Articular chondrocyte of knee joint (primary cell): ENCODE data around the gene CCL14. TPM values are rescaled to one million over a fixed set of nuclear protein-coding genes. Genes with fewer than 3 reads are reported as not detected.

ENCODE experiments used
- total RNA-seq: library from RNA; depleted of rRNA; stranded (reverse); fragments of >200 nt; gene quantifications from 2 replicates; pipeline ENCODE4 v1.2.3, GENCODE V29; 2012

The CCL14 gene
- total RNA-seq = not detected in 2 replicates

GRCh38 chr17:35986643-35987042, at the start of gene CCL14:
Gene CCL14, minus strand, starts transcription at chr17:35986729. Its CDS starts 80 bp downstream, at chr17:35986649.

GRCh38 chr17:36017799-36018198, 31.3 kb upstream of the CCL14 start, which contains the start of gene CCL23:
Gene CCL23, minus strand, starts transcription at chr17:36017972. Its CDS starts 75 bp downstream, at chr17:36017897.

GRCh38 chr17:36001110-36001771, 14.7 kb upstream of the CCL14 start, which contains the start of gene CCL15:
Gene CCL15, minus strand, starts transcription at chr17:36001553. Its CDS starts 61 bp downstream, at chr17:36001492.

GRCh38 chr17:35981246-35981645, 5.3 kb downstream of the CCL14 start, which contains the start of gene CCL16:
Gene CCL16, minus strand, starts transcription at chr17:35981497. Its CDS starts 77 bp downstream, at chr17:35981420.

GRCh38 chr17:35943537-35943936, 43.0 kb downstream of the CCL14 start, which contains the start of gene LYZL6:
Gene LYZL6, minus strand, starts transcription at chr17:35943713. Its CDS starts 4,357 bp downstream, at chr17:35939356.

Other genes with a start within 250 kb of the CCL14 start
- under 0.01 TPM in 1 of 2 replicates, not detected in the other for gene GAS2L2, start 233.5 kb downstream of the CCL14 start, total RNA-seq
- not detected in 2 replicates for gene C17orf50, start 225.8 kb downstream of the CCL14 start, total RNA-seq
- 0.26 and 1.2 TPM in 2 replicates for gene MMP28, start 191.1 kb downstream of the CCL14 start, total RNA-seq
- 50.0 and 52.3 TPM in 2 replicates for gene TAF15, start 177.2 kb downstream of the CCL14 start, total RNA-seq
- gene HEATR9, start 117.8 kb downstream of the CCL14 start, total RNA-seq = not detected in 2 replicates
- 0.13 and 0.43 TPM in 2 replicates for gene CCL5, start 106.4 kb downstream of the CCL14 start, total RNA-seq
- 0.32 TPM in 1 of 2 replicates, not detected in the other for gene RDM1, start 56.0 kb downstream of the CCL14 start, total RNA-seq
- not detected in 2 replicates for gene LYZL6, start 43.0 kb downstream of the CCL14 start, total RNA-seq
- gene CCL16, start 5.2 kb downstream of the CCL14 start, total RNA-seq = not detected in 2 replicates
- not detected in 2 replicates for gene CCL15, start 14.8 kb upstream of the CCL14 start, total RNA-seq
- not detected in 2 replicates for gene CCL23, start 31.2 kb upstream of the CCL14 start, total RNA-seq
- gene CCL18, start 77.5 kb upstream of the CCL14 start, total RNA-seq = not detected in 2 replicates
- not detected in 2 replicates for gene CCL3, start 103.4 kb upstream of the CCL14 start, total RNA-seq
- gene CCL4, start 117.1 kb upstream of the CCL14 start, total RNA-seq = not detected in 2 replicates
- gene TBC1D3B, start 189.9 kb upstream of the CCL14 start, total RNA-seq = 1.0 TPM in 1 of 2 replicates, not detected in the other
- gene CCL3L1, start 210.0 kb upstream of the CCL14 start, total RNA-seq = not detected in 2 replicates
- gene CCL4L2, start 224.3 kb upstream of the CCL14 start, total RNA-seq = not detected in 2 replicates